ENCODE data around the gene CARS1. TPM values are rescaled to one million over a fixed set of nuclear protein-coding genes. Genes with fewer than 3 reads are reported as not detected.

Gene CARS1
- total and polyA plus RNA-seq, 12 donors: 12.5 to 24.6 (median 15.9) TPM

DNA sequence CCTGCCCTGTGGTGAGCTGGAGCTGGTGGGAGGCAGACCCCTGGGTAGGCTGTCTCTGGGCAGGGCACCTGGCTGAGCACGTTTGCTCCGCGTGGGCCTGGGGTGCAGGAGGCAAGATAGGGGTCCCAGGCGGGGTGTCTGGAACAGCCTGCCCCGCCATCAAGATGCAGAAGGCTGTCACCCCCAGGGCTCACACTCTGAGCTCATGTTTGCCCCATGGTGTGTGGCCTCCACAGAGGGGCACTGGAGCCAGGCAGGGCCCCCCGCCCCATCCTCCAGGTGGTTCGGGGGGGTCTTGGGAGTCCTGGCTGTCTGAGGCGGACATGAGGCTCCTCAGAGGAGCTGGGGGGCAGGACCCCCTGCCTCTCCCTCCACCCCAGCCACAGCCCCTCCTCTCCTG is 28.9 kb upstream of the CARS1 start:
- intact Hi-C loops (cut with DNase I): loop anchor here in 1 of 10 donors (5.0 kb wide), 1 partner anchor 34 kb away; no protein-coding TSS in a partner anchor
- Histone ChIP-seq H3K4me3 (no peak overlapping the region), H3K4me1 (no peaks in the 10 kb centered on the region), H3K27me3 (peaks cover 0 to 6% (median 0%) of the 10 kb centered on the region in 7 donors), H3K36me3 (peaks cover 0 to 43% (median 0%) of the 10 kb centered on the region in 9 donors), H3K27ac (no peak overlapping the region), H3K9me3 (no peaks in the 10 kb centered on the region)
- no peak for DNase-seq
- WGBS, 2 donors: 73 to 84% methylated on average over 7 to 8 of the region's 8 CpGs
- TF ChIP-seq, protein P1, sequence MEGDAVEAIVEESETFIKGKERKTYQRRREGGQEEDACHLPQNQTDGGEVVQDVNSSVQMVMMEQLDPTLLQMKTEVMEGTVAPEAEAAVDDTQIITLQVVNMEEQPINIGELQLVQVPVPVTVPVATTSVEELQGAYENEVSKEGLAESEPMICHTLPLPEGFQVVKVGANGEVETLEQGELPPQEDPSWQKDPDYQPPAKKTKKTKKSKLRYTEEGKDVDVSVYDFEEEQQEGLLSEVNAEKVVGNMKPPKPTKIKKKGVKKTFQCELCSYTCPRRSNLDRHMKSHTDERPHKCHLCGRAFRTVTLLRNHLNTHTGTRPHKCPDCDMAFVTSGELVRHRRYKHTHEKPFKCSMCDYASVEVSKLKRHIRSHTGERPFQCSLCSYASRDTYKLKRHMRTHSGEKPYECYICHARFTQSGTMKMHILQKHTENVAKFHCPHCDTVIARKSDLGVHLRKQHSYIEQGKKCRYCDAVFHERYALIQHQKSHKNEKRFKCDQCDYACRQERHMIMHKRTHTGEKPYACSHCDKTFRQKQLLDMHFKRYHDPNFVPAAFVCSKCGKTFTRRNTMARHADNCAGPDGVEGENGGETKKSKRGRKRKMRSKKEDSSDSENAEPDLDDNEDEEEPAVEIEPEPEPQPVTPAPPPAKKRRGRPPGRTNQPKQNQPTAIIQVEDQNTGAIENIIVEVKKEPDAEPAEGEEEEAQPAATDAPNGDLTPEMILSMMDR (IDR thresholded peaks at IDR 0.05): no peak
- peak in 4 of 8 donors; percentile 10 to 16 (median 15) for ATAC-seq

DNA sequence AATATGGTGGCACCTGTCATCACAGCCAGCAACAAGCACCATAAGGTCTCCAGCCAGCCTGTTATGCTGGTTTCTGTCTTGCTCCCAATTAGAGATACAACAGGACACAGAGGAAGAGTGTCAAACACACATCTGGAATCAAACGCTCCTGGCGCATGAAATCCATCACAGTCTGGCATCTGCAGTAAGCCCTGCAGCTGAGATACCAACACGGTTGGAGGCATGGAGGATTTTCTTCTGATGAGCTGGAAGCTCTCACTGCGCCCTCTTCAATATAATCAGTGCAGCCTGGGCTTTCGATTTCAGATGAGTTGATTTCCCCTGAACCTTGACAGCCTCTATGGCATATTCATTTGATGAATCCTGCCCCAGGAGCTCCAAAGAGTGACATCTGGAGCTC is 27.8 kb upstream of the CARS1 start:
- no peak overlapping the region for H3K27ac ChIP-seq
- H3K36me3 ChIP-seq: peaks cover 0 to 32% (median 0%) of the 10 kb centered on the region in 9 donors
- no peaks in the 10 kb centered on the region for H3K4me1 ChIP-seq
- no peak for ATAC-seq
- TF ChIP-seq, protein P1 (IDR thresholded peaks at IDR 0.05): no peak
- peaks cover 0 to 6% (median 0%) of the 10 kb centered on the region in 7 donors for H3K27me3 ChIP-seq
- intact Hi-C loops (cut with DNase I): loop anchor here in 1 of 10 donors (5.0 kb wide), 1 partner anchor 33 kb away; no protein-coding TSS in a partner anchor
- 60 to 68% methylated on average over 5 of the region's 5 CpGs for WGBS, 2 donors
- no peak for DNase-seq
- H3K9me3 ChIP-seq: no peaks in the 10 kb centered on the region
- H3K4me3 ChIP-seq: no peak overlapping the region

DNA sequence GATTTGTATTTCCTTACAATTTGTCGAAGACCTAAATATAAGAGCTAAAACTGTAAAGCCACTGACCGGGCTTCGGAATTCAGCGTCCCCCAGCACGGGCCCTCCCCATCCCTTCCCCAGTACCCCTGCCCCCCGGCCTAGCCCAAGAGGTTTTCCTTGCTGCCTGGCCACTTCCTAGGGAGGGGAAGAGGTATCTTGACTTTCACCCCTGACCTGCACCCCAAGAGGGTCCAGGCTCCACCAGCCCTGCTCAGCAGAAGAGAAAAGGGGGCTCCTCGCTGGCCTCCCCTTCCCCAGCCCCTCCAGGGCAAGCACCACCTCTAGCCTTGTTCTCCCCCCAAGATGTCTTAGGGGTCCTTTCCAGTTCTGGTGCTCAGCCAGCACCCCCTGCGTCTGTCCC is 26.1 kb upstream of the CARS1 start:
- no peak overlapping the region for H3K27ac ChIP-seq
- H3K9me3 ChIP-seq: no peaks in the 10 kb centered on the region
- H3K4me1 ChIP-seq: no peaks in the 10 kb centered on the region
- TF ChIP-seq, protein P1 (IDR thresholded peaks at IDR 0.05): no peak
- peaks cover 0 to 16% (median 0%) of the 10 kb centered on the region in 9 donors for H3K36me3 ChIP-seq
- peaks cover 0 to 6% (median 0%) of the 10 kb centered on the region in 7 donors for H3K27me3 ChIP-seq
- 82 to 83% methylated on average over 8 of the region's 8 CpGs for WGBS, 2 donors
- intact Hi-C loops (cut with DNase I): no loop called here
- ATAC-seq (no peak), DNase-seq (no peak)
- no peak overlapping the region for H3K4me3 ChIP-seq

DNA sequence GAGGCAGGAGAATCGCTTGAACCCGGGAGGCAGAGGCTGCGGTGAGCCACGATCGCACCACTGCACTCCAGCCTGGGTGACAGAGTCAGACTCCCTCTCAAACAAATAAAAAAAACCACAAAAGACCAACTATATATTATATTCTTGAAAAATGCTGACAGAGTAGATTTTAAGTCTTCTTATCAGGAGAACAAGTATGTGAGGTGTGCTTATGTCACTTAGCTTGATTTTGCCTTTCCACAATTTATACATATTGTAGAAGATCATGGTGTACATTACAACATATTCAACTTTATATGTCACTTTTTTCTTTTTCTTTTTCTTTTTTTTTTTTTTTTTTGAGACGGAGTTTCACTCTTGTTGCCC is 24.1 kb upstream of the CARS1 start:
- intact Hi-C loops (cut with DNase I): no loop called here
- H3K27me3 ChIP-seq: peaks cover 0 to 6% (median 0%) of the 10 kb centered on the region in 7 donors

More for the DNA sequence above, 24.1 kb upstream of the CARS1 start:
- Histone ChIP-seq H3K4me1 (no peaks in the 10 kb centered on the region), H3K9me3 (no peaks in the 10 kb centered on the region), H3K36me3 (no peaks in the 10 kb centered on the region), H3K27ac (no peak overlapping the region), H3K4me3 (no peak overlapping the region)
- 92% methylated on average over 6 of the region's 6 CpGs for WGBS, 2 donors
- ATAC-seq (no peak), DNase-seq (no peak)
- TF ChIP-seq, protein P1 (IDR thresholded peaks at IDR 0.05): no peak
